Head of caudate nucleus (tissue), 42 donors: ENCODE data around the gene PSMD3.

Source experiments
- DNase-seq, 42 donors: peaks; one replicate each; pipeline versions ENCODE4 v3.0.0 to v3.0.0-alpha.2; 2020 to 2021; ENCODE audit warnings: mixed read lengths in 7 of 42
- intact Hi-C: fragments of 100-400 bp; cut with DNase I; formaldehyde crosslinking; loops from one replicate; pipeline ENCODE4 v1.15.0; 2022

Gene PSMD3

GRCh38 chr17:39953471-39953888 is 27.1 kb upstream of the PSMD3 start:
- DNase-seq = no peak
- intact Hi-C loops = loop anchor here (2.0 kb wide), 1 partner anchor 27 kb away; the partner anchor contains the start of genes LRRC3C and ORMDL3

GRCh38 chr17:39954876-39955275 is 25.7 kb upstream of the PSMD3 start:
- intact Hi-C loops = no loop called here
- no peak for DNase-seq

- DNase-seq = no peak
- intact Hi-C loops = no loop called here
These were observed 24.8 kb upstream of the PSMD3 start for GRCh38 chr17:39955726-39956225.

- no peak for DNase-seq
- intact Hi-C loops = no loop called here
These were observed 20.0 kb upstream of the PSMD3 start for GRCh38 chr17:39960524-39961041.

- intact Hi-C loops = no loop called here
- DNase-seq = no peak
These were observed 17.9 kb upstream of the PSMD3 start, which contains the start of gene GSDMA for GRCh38 chr17:39962642-39963220. Gene GSDMA, plus strand, starts transcription at chr17:39963004. Its CDS starts 2,684 bp downstream, at chr17:39965688.

- intact Hi-C loops = no loop called here
These were observed 16.8 kb upstream of the PSMD3 start for GRCh38 chr17:39963829-39964228.

GRCh38 chr17:39965017-39965699 is 15.4 kb upstream of the PSMD3 start:
- DNase-seq = no peak
- intact Hi-C loops = no loop called here

More at GRCh38 chr17:39963829-39964228, 16.8 kb upstream of the PSMD3 start:
- DNase-seq = no peak

- intact Hi-C loops = no loop called here
- no peak for DNase-seq
These were observed 13.8 kb upstream of the PSMD3 start for GRCh38 chr17:39966771-39967170.

- DNase-seq = no peak
- intact Hi-C loops = no loop called here
These were observed 11.8 kb upstream of the PSMD3 start for GRCh38 chr17:39968761-39969160.

- DNase-seq = no peak
- intact Hi-C loops = no loop called here
These were observed 11.2 kb upstream of the PSMD3 start for GRCh38 chr17:39969375-39969774.

- DNase-seq = no peak
- intact Hi-C loops = no loop called here
These were observed 10.4 kb upstream of the PSMD3 start for GRCh38 chr17:39970157-39970692.

- no peak for DNase-seq
- intact Hi-C loops = no loop called here
These were observed 9.5 kb upstream of the PSMD3 start for GRCh38 chr17:39971076-39971603.

GRCh38 chr17:39972271-39972670 is 8.3 kb upstream of the PSMD3 start:
- DNase-seq = peak in 9 of 42 donors; percentile 9 to 70 (median 25)
- intact Hi-C loops = no loop called here

GRCh38 chr17:39973496-39973895 is 7.1 kb upstream of the PSMD3 start:
- DNase-seq = no peak
- intact Hi-C loops = no loop called here

GRCh38 chr17:39974433-39974832 is 6.2 kb upstream of the PSMD3 start:
- no peak for DNase-seq
- intact Hi-C loops = no loop called here

- intact Hi-C loops = no loop called here
These were observed 4.8 kb upstream of the PSMD3 start for GRCh38 chr17:39975801-39976200.

GRCh38 chr17:39979016-39979670 is 1.5 kb upstream of the PSMD3 start:
- DNase-seq = no peak
- intact Hi-C loops = no loop called here

More at GRCh38 chr17:39975801-39976200, 4.8 kb upstream of the PSMD3 start:
- DNase-seq = no peak

- intact Hi-C loops = loop anchor here (1.0 kb wide), 1 partner anchor 53 kb away; the partner anchor contains the start of genes LRRC3C and ORMDL3
- DNase-seq = peak in 22 of 42 donors; percentile 6 to 42 (median 22)
These were observed 685 bp upstream of the PSMD3 start for GRCh38 chr17:39979893-39980350.

- DNase-seq = peak in 1 of 42 donors; percentile 9
- intact Hi-C loops = no loop called here
These were observed 667 bp downstream of the PSMD3 start for GRCh38 chr17:39981207-39981741.
